ENCODE results near the gene LNP1.

Gene LNP1

DNA sequence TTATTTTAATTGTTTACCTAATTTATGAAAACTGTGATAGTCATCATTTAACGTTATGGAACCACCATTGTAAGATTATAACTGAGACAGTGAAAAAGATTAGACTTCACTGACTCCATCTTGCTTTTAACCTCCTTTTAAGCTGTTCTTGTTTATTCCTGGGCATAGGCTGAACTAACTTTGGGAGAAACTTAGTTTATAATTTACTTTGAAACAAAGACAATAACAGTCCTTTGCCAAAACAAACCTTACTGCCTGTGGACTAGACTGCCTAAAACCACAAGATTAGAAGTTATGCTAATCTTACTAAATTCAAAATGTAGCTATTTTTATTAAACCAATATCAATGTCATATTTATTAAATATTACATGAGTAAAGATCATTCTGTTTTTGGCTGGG, 46.7 kb downstream of the LNP1 start:
- no peak for DNase-seq (ENCODE audit: low read depth, low spot score)
- no peak overlapping the region for H3K4me3 ChIP-seq (ENCODE audit: low read depth, low read length)
- TF ChIP-seq, protein P1, sequence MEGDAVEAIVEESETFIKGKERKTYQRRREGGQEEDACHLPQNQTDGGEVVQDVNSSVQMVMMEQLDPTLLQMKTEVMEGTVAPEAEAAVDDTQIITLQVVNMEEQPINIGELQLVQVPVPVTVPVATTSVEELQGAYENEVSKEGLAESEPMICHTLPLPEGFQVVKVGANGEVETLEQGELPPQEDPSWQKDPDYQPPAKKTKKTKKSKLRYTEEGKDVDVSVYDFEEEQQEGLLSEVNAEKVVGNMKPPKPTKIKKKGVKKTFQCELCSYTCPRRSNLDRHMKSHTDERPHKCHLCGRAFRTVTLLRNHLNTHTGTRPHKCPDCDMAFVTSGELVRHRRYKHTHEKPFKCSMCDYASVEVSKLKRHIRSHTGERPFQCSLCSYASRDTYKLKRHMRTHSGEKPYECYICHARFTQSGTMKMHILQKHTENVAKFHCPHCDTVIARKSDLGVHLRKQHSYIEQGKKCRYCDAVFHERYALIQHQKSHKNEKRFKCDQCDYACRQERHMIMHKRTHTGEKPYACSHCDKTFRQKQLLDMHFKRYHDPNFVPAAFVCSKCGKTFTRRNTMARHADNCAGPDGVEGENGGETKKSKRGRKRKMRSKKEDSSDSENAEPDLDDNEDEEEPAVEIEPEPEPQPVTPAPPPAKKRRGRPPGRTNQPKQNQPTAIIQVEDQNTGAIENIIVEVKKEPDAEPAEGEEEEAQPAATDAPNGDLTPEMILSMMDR (IDR thresholded peaks at IDR 0.05; ENCODE audit: insufficient read depth, low read length, missing control alignments): no peak
- POLR2A ChIA-PET: no interaction called here
- CTCF ChIA-PET: interaction anchor here (1.1 to 6.4 kb wide), 4 partner anchors 9 to 142 kb away, joined by 3 to 57 read pairs (median 15); no protein-coding TSS in a partner anchor

DNA sequence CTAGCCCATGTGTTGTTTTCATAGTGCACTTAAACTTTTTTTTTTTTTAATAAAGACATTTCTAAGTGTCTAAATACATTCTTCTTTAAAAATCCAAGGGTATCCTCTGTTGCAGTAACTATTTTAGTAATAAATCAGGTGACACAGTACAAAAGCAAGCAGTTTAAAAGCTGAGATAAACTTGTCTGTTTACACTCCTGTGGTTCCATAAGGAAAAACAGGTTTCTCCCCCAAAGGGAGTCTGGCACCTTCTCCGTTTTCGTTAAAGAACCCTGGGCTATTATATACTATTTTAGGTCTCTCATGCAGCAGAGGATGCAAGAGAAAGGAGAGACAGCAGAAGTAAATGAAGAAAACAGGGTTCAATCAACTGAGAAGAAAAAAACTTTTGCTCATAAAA, 47.9 kb downstream of the LNP1 start:
- no peak for DNase-seq (ENCODE audit: low read depth, low spot score)
- ChIA-PET CTCF (interaction anchor here (1.1 to 6.4 kb wide), 4 partner anchors 11 to 141 kb away, joined by 3 to 57 read pairs (median 15); no protein-coding TSS in a partner anchor), POLR2A (interaction anchor here (0.7 kb wide), 1 partner anchor 602 kb away, joined by 5 read pairs; no protein-coding TSS in a partner anchor)

DNA sequence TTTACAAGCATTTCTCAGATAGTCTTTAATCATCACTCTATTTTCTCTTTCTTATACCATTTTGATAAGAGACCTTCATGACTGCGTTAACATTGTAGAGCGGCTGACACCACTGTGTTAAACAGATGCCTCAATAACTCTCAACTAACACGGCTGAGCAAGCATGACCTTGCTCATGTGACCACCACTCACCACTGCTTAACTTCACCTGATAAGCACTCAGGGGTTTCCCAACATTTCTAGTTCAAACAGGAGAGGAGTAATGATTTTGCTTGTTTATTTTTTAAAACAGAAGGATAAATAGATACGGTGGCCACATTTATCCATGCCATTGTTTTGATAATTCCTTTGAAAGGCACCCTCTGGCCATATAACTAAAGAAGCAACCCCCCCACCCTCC, 53.3 kb downstream of the LNP1 start:
- no peak overlapping the region for H3K4me3 ChIP-seq (ENCODE audit: low read depth, low read length)
- no peak for DNase-seq (ENCODE audit: low read depth, low spot score)
- TF ChIP-seq, protein P1 (IDR thresholded peaks at IDR 0.05; ENCODE audit: insufficient read depth, low read length, missing control alignments): no peak
- CTCF ChIA-PET: no interaction called here
- POLR2A ChIA-PET: no interaction called here

More for the DNA sequence above, 47.9 kb downstream of the LNP1 start:
- H3K4me3 ChIP-seq (ENCODE audit: low read depth, low read length): no peak overlapping the region
- TF ChIP-seq, protein P1 (IDR thresholded peaks at IDR 0.05; ENCODE audit: insufficient read depth, low read length, missing control alignments): no peak

DNA sequence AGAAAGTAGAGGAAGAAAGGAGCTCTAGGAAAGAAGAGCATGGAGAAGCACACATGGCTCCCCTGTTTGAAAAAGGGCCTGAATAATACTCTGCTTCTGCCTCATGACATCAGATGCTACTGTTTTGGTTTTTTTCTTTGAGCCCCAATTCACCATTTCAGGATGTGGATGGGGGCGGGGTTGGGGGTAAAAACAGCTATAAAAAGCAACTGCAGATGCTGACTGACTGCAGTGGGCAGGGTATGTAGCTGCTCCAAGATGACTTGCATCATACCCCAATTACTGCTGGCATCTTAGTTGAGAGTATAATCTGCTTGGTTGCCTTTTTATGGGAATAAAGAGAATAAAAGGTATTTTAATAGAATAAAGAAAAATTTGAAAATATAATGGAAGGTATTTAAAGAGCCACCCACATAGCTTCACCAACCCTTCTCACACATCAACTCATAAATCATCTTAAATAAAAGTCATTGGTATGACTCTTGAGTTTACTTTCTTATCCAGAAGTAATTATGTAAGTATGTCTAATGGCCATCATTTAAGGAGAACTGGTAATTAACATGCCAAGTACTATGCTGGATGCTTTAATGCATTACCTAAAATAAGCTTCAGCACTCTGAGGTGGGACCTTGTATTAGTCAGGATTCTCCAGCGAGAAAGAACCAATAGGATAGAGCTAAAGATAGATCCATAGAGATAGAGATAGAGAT, 54.7 kb downstream of the LNP1 start:
- ChIA-PET POLR2A (no interaction called here), CTCF (interaction anchor here (0.8 to 4.1 kb wide), 4 partner anchors 10 to 624 kb away, joined by 3 to 38 read pairs (median 4); no protein-coding TSS in a partner anchor)
- TF ChIP-seq, protein P1 (IDR thresholded peaks at IDR 0.05; ENCODE audit: insufficient read depth, low read length, missing control alignments): no peak
- H3K4me3 ChIP-seq (ENCODE audit: low read depth, low read length): no peak overlapping the region
- DNase-seq (ENCODE audit: low read depth, low spot score): no peak

DNA sequence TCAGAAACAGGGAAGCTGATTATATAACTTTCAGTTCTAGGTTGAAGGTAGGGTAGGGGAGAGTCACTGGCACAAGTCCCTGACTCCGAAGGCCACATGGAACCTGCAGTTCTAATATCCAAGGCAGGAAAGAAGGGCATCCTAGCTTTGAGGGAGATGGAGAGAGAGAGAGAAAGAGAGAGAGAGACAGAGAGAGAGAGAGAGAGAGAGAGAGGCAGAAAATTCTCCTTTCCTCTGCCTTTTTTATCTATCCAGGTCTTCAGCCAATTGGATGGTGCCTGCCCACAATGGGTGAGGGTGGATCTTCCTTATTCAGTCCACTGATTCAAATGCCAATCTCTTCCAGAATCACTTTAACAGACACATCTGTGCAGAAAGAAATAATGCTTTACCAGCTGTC, 55.4 kb downstream of the LNP1 start:
- H3K4me3 ChIP-seq (ENCODE audit: low read depth, low read length): no peak overlapping the region
- no peak for DNase-seq (ENCODE audit: low read depth, low spot score)
- ChIA-PET CTCF (interaction anchor here (0.8 to 4.1 kb wide), 4 partner anchors 20 to 625 kb away, joined by 3 to 38 read pairs (median 4); no protein-coding TSS in a partner anchor), POLR2A (no interaction called here)
- TF ChIP-seq, protein P1 (IDR thresholded peaks at IDR 0.05; ENCODE audit: insufficient read depth, low read length, missing control alignments): no peak

DNA sequence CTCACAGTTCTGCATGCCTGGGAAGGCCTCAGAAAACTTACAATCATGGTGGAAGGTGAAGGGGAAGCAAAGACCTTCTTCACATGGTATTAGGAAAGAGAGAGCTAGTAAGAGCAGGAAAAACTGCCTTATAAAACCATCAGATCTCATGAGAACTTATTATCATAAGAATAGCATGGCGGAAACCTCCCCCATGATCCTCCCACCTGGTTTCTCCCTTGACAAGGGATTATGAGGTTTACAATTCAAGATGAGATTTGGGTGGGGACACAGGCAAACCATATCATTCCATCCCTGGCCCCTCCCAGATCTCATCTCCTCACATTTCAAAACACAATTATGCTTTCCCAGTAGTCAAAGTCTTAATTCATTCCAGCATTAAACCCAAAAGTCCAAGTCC, 56.5 kb downstream of the LNP1 start:
- TF ChIP-seq, protein P1 (IDR thresholded peaks at IDR 0.05; ENCODE audit: insufficient read depth, low read length, missing control alignments): no peak
- ChIA-PET CTCF (interaction anchor here (4.1 kb wide), 1 partner anchor 132 kb away, joined by 38 read pairs; no protein-coding TSS in a partner anchor), POLR2A (no interaction called here)
- H3K4me3 ChIP-seq (ENCODE audit: low read depth, low read length): no peak overlapping the region
- DNase-seq (ENCODE audit: low read depth, low spot score): no peak

Measured in AG04449 (cell line).